GM06990 (cell line): ENCODE results near the gene GAB3.
"Not testable (repeated sequence)": the region's sequence is repeated elsewhere in the genome, so short reads cannot be mapped to it uniquely, and the experiment has no call there.

Experiments
- DNase-seq: peaks from one replicate; pipeline ENCODE4 v3.0.0-alpha.2; 2011; ENCODE audit not compliant: insufficient read length; ENCODE audit errors: extremely low read depth
- H3K27me3 ChIP-seq: replicated peaks from 2 replicates; pipeline ENCODE4 v1.6.0; 2011; ENCODE audit warnings: low read length; ENCODE audit not compliant: control insufficient read depth, insufficient read depth
- H3K36me3 ChIP-seq: 2 replicates; pipeline ENCODE4 v1.5.1; 2011; ENCODE audit warnings: low read length; ENCODE audit not compliant: control insufficient read depth, insufficient read depth
- H3K4me3 ChIP-seq: replicated peaks from 2 replicates; pipeline ENCODE4 v1.5.1; 2011; ENCODE audit warnings: low read depth, mild to moderate bottlenecking, control low read depth, low read length
- CTCF ChIP-seq: IDR thresholded peaks from 2 replicates; pipeline ENCODE4 v1.5.1; 2011; ENCODE audit warnings: low read length, control low read depth, mild to moderate bottlenecking, inconsistent platforms; ENCODE audit not compliant: insufficient read depth, poor library complexity, severe bottlenecking

Gene GAB3

GRCh38 chrX:154710309-154710708, 40.6 kb downstream of the GAB3 start:
- Histone ChIP-seq H3K36me3 (no peaks in the 10 kb centered on the region), H3K27me3 (no peaks in the 10 kb centered on the region), H3K4me3 (no peak overlapping the region)
- no peak for TF ChIP-seq CTCF
- no peak for DNase-seq

- H3K4me3 ChIP-seq, result no peak overlapping the region
- no peak for TF ChIP-seq CTCF
- no peaks in the 10 kb centered on the region for H3K27me3 ChIP-seq
- H3K36me3 ChIP-seq, result no peaks in the 10 kb centered on the region
- DNase-seq, result no peak
These were observed 52.1 kb downstream of the GAB3 start for GRCh38 chrX:154698630-154699248.

GRCh38 chrX:154696676-154697045, 54.2 kb downstream of the GAB3 start:
- TF ChIP-seq CTCF, result no peak
- Histone ChIP-seq H3K36me3 (no peaks in the 10 kb centered on the region), H3K27me3 (no peaks in the 10 kb centered on the region), H3K4me3 (no peak overlapping the region)
- DNase-seq, result no peak

GRCh38 chrX:154695911-154696675, 54.8 kb downstream of the GAB3 start:
- DNase-seq, result no peak
- H3K4me3 ChIP-seq, result no peak overlapping the region
- no peaks in the 10 kb centered on the region for H3K36me3 ChIP-seq
- no peak for TF ChIP-seq CTCF
- H3K27me3 ChIP-seq, result no peaks in the 10 kb centered on the region

- no peak for DNase-seq
- Histone ChIP-seq H3K4me3 (no peak overlapping the region), H3K36me3 (no peaks in the 10 kb centered on the region), H3K27me3 (no peaks in the 10 kb centered on the region)
- no peak for TF ChIP-seq CTCF
These were observed 57.5 kb downstream of the GAB3 start for GRCh38 chrX:154693394-154693793.

- not testable (repeated sequence) for H3K4me3 ChIP-seq, H3K36me3 ChIP-seq, H3K27me3 ChIP-seq, DNase-seq
These were observed 60.4 kb downstream of the GAB3 start for GRCh38 chrX:154690438-154690837.

GRCh38 chrX:154672084-154672483, 78.8 kb downstream of the GAB3 start:
- not testable (repeated sequence) for H3K36me3 ChIP-seq, H3K27me3 ChIP-seq, DNase-seq, H3K4me3 ChIP-seq

- not testable (repeated sequence) for H3K36me3 ChIP-seq, DNase-seq, H3K27me3 ChIP-seq, H3K4me3 ChIP-seq
These were observed 80.0 kb downstream of the GAB3 start for GRCh38 chrX:154670848-154671247.
